ENCODE data around the gene FOS.
A peak's percentile ranks its signal among the peaks of the same experiment; 100 is the strongest.
"Not testable (repeated sequence)": the region's sequence is repeated elsewhere in the genome, so short reads cannot be mapped to it uniquely, and the experiment has no call there.

Gene FOS

DNA sequence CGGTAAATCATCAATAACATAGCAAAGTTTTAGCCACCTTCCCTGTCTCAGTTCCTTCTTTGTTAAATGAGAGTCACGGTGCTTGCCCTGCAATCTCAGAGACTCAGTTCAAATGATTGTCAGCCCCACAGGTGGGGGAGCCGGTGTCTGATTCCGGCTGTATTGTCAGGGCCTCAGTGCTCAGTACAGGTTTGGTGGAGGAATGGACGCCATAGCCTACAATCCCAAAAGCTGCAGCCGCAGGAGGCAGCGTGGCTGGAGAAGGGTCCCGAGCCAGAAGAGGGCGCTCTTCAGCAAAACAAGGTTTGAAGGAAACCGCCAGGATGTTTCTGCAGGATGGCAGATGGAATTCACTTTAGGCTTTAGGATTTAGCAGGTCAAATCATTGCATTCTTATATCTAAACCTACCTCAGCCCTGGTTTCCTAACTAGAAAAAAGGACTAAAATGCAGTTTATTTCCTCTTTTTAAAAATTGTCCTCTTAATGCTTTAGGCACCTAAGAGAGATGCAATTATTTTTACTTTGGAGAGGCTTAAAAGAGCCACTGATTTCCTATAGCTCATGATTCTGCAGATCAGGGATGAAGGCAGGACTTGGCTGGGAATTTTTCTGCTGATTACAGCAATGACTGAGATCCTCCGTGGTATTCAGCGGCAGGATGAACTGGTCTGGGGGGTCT is 29.2 kb downstream of the FOS start:
- intact Hi-C loops (cut with DNase I), result loop anchor here (1.0 to 5.0 kb wide), 2 partner anchors 181 to 254 kb away; no protein-coding TSS in a partner anchor
- peak; percentile 74 to 98 (median 90) for DNase-seq

DNA sequence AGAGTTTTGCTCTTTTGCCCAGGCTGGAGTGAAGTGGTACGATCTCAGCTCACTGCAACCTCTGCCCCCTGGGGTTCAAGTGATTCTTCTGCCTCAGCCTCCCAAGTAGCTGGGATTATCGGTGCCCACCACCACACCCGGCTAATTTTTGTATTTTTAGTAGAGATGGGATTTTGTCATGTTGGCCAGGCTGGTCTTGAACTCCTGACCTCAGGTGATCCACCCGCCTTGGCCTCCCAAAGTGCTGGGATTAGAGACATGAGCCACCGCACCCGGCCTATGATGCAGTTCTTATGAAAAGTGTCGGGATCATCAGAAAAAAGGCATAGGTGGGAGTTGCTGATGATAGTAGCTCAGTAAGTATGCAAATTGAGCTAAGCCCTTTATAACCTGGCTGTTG is 30.4 kb downstream of the FOS start:
- intact Hi-C loops (cut with DNase I), result loop anchor here (5.0 kb wide), 1 partner anchor 253 kb away; no protein-coding TSS in a partner anchor
- not testable (repeated sequence) for DNase-seq

DNA sequence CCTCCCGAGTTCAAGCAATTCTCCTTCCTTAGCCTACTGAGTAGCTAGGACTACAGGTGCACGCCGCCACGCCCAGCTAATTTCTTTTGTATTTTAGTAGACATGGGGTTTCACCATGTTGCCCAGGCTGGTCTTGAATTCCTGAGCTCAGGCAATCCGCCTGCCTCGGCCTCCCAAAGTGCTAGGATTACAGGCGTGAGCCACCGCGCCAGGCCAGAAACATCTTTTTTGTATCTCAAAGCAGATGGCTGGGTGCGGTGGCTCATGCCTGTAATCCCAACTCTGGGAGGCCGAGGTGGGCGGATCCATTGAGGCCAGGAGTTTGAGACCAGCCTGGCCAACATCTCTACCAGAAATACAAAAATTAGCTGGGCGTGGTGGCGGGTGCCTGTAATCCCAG is 30.9 kb downstream of the FOS start:
- intact Hi-C loops (cut with DNase I), result loop anchor here (5.0 kb wide), 1 partner anchor 253 kb away; no protein-coding TSS in a partner anchor
- DNase-seq, result not testable (repeated sequence)

DNA sequence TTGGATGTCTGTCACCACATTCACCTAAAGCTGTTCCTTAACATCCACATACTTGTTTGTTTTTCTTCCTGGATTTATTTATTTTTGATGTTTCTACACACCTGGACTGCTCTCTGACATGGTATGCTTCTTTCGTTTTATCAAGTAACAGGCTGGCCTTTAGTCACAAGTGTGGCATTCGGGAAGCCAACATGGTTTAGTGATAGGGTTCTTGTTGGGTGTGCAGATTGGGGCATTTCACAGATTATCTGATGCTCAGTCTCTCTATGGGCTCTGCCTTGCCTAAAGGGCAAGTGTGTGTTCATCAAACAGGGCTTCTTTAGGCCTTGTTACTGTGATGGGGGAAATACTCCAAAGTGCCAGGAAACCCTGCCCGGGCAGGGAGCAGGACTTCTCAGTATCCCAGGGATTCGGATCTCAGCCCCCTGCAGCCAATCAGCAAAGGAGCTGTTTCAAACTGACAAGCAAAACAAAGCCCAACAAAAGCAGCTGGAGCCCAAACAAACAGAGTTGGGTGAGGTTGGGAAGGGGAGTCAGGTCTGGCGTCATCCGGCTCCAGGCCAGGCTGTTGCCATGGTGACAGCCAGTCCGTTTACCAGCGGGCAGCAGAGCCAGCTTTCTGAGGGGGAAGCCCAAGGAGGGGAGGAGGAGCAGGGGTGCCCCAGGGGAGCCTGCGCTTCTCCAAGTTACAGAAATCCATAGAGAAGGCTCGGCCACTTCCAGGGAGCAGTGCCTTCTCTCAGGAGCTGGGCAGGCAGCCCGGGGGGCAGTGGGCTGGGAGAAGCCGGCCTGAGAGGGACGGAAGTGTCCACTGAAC is 31.9 kb downstream of the FOS start:
- intact Hi-C loops (cut with DNase I), result loop anchor here (5.0 kb wide), 1 partner anchor 117 kb away; the partner anchor contains the start of gene JDP2
- peak; percentile 71 to 96 (median 77) for DNase-seq

DNA sequence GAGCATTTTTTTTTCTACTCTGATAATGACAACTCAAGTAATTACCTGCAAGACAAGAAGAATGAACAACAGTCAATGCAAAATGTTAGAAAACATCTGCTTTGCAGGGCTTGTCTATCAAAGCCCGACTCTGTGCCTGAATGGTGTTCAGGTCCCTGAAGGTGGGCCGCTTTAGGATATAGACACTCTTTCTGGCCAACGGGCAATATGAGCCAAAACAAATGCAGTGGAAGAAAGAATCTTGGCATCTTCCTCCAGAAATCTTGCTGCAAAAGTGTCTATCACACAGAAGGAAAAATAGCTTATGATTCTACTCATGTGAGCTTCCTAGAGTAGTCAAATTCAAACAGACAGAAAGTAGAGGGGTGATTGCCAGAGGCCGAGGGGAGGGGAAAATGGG is 32.7 kb downstream of the FOS start:
- DNase-seq, result no peak
- intact Hi-C loops (cut with DNase I), result loop anchor here (5.0 kb wide), 1 partner anchor 116 kb away; the partner anchor contains the start of gene JDP2

DNA sequence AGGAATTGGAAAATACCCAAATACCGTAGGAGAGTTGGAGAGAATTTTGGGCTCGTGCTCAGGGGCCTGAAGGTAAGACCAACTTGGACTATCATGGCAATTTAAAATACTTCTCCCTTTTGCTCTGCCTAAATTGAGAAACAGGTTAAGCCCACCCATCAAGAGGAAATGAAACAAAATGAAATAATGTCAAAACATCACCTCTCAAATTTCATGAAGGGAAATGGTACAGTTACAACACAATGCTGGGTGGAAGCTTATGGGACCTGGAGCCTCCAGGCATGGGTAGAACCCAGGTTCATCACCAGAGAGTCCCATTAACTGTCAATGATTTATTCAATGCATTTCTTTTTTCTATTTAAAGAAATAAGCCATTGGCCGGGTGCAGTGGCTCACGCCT is 33.7 kb downstream of the FOS start:
- DNase-seq, result no peak
- intact Hi-C loops (cut with DNase I), result loop anchor here (5.0 kb wide), 1 partner anchor 115 kb away; the partner anchor contains the start of gene JDP2

DNA sequence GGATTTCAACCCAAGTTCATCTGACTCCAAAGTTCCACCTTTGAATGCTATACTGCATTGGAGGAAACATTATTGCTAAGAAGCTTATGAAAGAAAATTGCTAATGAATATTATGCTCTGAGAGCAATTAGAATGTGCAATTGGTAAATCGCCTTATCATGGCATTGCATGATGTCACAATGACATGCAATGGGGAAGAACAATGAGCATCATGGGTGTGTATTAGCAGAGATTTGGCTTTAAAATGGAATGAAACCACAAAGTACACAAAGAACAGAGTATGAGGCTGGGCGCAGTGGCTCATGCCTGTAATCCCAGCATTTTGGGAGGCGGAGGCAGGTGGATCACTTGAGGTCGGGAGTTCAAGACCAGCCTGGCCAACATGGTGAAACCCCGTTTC is 34.7 kb downstream of the FOS start:
- intact Hi-C loops (cut with DNase I), result loop anchor here (5.0 kb wide), 1 partner anchor 114 kb away; the partner anchor contains the start of gene JDP2
- DNase-seq, result no peak

DNA sequence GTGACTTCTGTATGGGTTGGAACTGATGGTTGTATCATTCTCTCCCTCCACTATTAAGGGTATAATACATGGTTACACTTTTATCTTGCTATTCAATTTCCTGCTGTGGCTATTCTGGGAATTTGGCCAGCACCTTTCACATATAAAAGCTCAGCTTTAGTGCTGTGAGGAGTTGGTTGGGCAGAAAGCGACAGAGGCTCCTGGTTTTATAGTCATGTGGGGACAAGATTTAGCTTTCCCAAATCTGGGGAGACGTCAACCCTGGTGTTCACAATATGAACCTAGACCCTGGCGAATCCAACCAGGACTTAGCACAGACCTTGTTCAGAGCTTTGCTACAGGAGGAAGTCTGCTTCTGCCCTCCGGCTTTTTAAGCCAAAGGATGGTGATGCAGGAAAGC is 36.5 kb downstream of the FOS start:
- no peak for DNase-seq
- intact Hi-C loops (cut with DNase I), result no loop called here

DNA sequence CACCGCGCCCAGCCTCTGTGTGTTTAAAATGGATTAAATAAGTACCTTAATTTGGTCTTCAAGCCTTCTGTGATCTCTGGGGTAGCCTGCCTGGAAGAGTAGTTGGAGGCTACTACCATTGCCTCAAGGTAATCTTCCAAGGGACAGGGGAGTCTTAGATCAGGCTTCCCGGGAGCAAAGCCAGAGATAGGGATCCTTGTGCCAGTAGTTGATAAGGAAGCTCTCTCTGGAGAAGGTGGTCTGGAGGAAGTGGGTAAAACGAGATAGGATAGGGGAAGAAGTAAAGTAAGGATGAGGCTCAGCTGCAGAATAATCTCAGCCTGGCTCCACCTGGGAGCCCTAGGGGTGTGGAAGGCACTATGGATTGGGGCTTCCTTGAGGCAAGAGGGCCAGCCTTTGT is 38.5 kb downstream of the FOS start:
- no peak for DNase-seq
- intact Hi-C loops (cut with DNase I), result no loop called here

DNA sequence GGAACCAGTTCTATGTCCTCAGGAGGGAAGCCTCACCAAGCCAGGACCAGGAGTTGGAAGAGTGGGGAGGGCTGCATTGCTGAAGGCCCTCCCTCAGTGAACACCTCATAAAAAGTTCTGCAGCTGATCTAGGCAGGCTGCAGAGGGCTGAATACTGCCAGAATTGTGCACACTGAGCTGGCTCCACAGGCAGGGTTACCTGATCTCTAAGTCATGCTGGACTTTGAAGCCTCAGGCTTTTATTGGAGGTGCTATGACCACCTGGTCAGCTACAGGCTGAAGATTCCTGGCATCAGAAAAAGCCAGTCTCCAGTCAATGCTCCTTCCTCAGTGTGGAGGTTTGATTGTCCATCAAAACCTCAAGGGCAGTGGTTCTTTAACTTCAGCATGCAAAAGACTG is 39.7 kb downstream of the FOS start:
- no peak for DNase-seq
- intact Hi-C loops (cut with DNase I), result no loop called here

DNA sequence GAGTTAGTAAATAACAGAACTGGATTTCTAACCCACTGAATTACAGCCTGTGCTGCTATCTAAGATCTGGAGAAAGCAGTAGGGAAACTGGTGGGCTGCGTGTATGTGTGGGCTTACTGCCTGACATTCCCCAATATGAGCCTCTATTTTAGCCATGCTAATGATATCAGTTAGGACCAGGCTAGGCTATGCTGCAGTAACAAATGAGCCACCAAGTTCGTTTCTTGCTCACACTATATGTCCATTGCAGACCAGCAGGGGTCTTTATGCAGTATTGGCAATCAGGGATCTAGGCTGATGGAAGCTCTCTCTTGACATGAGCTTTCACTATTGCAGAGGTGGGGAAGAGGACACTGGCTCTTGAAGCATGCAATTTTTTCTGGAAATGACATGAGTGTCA is 40.4 kb downstream of the FOS start:
- intact Hi-C loops (cut with DNase I), result no loop called here
- no peak for DNase-seq

DNA sequence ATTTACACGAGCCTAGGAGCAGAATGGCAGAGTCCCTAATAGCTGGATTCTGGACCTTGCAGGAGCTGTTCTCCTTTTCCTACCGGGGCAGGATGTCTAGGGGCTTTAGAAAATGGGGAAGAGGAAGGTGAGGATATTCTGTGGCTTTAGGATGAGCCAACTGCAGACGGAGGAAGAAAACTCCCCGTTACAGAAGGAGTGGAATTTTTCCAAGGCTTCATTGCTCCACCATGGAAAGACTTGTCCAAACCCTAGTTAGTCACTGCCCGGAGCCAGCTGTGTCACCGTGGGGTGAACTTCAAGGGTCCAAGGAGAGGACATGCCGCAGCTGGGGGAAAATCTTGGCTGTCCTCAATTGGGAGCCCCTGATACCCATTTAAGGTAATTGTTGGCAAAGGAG is 41.6 kb downstream of the FOS start:
- intact Hi-C loops (cut with DNase I), result no loop called here
- DNase-seq, result no peak

DNA sequence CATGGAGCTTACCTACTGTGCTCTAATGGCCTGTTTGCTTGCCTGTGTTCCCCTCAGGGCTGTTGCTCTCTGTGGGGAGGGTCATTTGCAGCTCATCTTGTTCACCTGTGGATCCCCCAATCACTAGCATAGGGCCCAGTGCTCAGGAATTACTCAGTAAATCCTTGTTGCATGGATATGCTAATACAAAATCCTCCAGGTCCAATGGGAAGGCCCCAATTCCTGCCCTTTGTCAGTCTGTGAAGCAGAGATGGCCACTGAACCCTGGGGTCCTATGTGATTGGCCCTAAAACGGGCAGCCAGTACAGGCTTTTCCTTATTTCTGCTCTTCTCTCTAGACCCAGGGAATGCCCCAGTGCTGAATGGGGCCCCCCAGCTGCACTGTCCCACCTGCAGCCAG is 44.1 kb downstream of the FOS start:
- no peak for DNase-seq
- intact Hi-C loops (cut with DNase I), result no loop called here

DNA sequence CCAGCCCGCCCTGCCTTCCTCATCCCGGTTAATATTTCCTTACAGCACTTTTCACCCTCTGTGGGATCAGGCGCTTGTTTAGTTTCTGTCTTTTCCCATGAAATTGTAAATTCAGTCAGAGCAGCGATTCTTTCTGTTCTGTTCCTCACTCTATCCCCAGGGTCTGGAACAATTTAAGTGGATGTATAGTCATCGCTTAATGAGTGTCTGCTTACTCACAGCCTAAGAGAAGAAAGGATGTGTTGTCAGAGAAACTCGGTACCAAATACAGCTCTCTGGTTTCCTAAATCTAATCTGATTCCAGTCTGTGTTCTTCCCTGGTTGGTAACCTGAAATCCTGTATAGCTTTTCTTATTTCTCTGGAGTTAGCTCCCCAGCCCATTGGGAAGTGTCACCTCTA is 44.9 kb downstream of the FOS start:
- intact Hi-C loops (cut with DNase I), result no loop called here
- no peak for DNase-seq

DNA sequence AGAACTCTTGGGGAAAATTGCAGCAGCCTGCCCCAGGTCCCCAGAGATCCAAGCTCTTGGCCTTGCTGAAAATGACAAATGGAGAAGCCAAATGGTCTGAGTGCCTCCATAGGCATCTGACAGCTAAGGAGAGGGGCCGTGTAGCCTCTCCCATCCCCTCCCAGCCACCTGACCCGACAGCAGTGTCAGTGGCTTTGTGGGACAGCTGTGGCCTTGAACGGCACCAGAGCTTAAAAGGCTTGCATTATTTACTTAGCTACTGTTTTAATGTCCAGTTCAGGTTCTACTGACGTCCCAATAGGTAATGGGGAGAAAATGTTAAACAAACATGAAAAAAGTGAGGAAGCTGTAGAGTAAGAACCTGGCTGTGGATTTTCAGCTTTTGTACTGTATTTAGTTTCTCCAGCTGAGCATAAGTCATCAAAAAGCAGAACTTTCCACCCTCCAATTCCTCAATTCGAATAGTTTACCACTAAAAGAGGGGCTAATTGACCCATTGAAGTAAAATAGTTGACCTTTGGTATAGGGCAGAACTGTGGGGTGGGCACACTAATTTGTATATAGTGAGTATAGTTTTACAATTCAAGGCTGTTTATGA is 50.0 kb downstream of the FOS start:
- no peak for DNase-seq
- intact Hi-C loops (cut with DNase I), result no loop called here

DNA sequence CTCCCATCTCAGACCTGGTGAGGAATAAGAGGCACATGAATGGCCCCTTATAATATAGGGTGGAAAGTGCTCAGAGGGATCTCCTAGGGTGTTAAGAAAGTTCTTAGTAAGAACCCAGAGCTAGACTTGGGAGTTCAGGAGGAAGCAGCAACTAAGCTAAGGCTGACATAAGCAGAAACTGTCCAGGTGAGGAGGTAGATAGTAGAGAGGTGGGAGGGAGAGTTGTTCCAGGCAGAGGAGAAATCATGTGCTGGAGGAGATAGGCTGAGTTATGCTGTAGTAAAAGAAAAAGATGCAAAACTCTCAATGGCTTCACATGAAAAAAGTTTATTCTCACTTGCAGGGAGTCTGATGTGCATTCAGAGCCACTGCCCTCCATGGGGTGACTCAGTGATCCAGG is 50.7 kb downstream of the FOS start:
- no peak for DNase-seq
- intact Hi-C loops (cut with DNase I), result no loop called here

DNA sequence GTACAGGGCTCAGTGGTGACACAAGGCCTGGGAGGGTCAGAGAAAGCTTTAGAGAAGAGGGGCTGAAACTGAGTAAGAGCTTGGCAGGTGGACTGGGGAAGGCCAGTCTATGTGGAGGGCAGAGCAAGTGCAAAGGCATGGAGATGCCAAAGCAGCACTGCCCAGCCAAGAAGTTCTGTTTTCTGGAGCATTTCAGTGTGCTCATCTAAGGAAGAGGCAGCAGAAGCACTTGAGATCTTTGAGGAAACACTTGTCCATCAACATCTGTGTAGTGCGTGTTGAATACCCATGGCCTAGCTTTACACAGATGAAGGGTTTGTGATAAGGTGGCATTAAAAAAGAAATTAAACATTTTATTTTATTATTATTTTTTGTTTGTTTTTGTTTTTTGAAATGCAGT is 52.8 kb downstream of the FOS start:
- intact Hi-C loops (cut with DNase I), result no loop called here

More for the DNA sequence above, 52.8 kb downstream of the FOS start:
- no peak for DNase-seq

Data from posterior cingulate gyrus (tissue), 11 donors.